ENCODE results near the gene MRPL44.

Gene MRPL44

DNA sequence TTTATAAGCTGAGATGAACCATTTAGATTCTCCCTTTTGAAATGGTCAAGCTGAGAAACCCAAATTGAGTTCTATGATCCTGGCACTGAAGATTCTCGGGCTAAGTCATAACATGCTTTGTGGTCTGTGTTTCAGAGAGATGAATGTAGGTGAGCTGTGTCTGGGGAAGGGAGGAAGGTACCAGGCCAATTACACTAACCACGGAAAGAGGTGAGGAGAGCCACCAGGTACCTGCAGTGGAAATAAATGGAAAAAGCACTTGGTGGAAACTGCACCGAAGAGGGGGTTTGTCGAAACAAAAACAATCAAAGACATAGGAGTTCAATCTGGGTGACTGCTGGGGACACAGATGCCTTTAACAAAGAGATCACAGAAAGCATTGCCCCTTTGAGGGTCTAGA, 963 bp upstream of the MRPL44 start:
- TF ChIP-seq, protein P1, sequence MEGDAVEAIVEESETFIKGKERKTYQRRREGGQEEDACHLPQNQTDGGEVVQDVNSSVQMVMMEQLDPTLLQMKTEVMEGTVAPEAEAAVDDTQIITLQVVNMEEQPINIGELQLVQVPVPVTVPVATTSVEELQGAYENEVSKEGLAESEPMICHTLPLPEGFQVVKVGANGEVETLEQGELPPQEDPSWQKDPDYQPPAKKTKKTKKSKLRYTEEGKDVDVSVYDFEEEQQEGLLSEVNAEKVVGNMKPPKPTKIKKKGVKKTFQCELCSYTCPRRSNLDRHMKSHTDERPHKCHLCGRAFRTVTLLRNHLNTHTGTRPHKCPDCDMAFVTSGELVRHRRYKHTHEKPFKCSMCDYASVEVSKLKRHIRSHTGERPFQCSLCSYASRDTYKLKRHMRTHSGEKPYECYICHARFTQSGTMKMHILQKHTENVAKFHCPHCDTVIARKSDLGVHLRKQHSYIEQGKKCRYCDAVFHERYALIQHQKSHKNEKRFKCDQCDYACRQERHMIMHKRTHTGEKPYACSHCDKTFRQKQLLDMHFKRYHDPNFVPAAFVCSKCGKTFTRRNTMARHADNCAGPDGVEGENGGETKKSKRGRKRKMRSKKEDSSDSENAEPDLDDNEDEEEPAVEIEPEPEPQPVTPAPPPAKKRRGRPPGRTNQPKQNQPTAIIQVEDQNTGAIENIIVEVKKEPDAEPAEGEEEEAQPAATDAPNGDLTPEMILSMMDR (IDR thresholded peaks at IDR 0.05; ENCODE audit: low read depth, low read length): no peak
- no peak overlapping the region for H3K4me3 ChIP-seq (ENCODE audit: low read depth, low read length)

DNA sequence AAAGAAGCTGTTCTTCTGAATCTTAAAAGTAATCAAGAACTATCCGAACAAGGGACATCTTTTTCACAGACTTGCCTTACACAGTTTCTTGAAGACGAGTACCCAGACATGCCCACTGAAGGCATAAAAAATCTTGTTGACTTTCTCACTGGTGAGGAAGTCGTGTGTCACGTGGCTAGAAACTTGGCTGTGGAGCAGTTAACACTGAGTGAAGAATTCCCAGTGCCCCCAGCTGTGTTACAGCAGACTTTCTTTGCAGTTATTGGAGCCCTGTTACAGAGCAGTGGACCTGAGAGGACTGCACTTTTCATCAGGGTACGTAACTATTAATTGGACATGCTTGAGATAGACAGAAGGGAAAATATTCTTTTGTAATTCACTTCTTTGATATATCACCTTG, 2.4 kb downstream of the MRPL44 start:
- H3K4me3 ChIP-seq (ENCODE audit: low read depth, low read length): no peak overlapping the region
- TF ChIP-seq, protein P1 (IDR thresholded peaks at IDR 0.05; ENCODE audit: low read depth, low read length): no peak

DNA sequence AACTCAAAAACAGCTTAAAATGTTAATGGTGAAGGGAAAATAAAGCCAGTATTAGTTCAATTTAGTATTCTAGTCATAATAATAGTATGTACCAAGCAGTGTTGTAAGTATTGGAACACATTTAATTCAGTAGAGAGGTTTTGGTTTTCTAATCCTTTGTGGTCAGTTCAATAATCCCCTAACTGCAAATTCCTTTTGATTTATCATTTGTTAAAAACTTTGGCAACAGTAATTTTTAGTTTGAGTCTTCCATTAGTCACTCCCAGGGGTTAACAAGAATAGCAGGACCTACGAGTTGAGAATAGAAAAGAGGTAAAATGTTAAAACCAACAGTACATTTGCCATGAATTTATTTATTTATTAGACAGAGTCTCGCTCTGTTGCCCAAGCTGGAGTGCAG, 10.7 kb downstream of the MRPL44 start:
- TF ChIP-seq, protein P1 (IDR thresholded peaks at IDR 0.05; ENCODE audit: low read depth, low read length): no peak
- no peak overlapping the region for H3K4me3 ChIP-seq (ENCODE audit: low read depth, low read length)

DNA sequence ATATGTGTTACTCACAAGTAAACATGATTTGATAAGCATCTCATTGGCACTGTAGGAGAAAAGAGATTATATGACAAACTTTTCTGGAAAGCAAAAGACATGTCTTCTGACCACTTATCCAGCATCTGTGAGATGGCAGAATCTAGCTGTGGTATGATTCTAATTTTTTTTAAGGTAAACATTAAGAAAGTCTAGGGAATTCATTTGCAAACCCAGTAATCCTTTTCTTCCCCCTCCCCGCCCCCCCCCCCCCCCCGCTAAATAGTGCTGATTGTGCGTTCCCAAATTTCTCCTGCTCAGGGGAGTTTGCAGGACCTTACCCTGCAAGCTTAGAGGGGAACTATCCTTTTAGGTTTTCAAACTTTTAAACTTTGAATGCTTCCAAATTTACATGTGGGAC, 12.1 kb downstream of the MRPL44 start:
- H3K4me3 ChIP-seq (ENCODE audit: low read depth, low read length): no peak overlapping the region

DNA sequence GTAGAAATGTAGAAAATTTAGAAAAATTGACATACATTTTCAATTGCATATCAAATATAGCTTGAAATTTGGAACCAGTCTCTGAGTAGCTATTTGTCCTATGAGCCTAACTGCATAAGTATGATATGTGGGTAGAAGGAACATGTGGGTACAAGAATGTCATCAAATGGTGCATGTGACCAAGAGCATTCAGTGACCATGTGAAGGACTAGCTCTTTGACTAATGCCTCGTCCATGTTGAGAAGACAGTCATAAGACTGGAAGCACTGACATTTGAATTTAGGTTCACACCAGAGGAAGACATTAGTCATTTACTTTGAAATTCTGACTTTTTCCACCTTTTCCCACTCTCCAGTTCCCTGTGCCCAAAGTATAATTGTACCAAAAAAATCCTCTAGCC, 12.6 kb downstream of the MRPL44 start:
- TF ChIP-seq, protein P1 (IDR thresholded peaks at IDR 0.05; ENCODE audit: low read depth, low read length): no peak
- no peak overlapping the region for H3K4me3 ChIP-seq (ENCODE audit: low read depth, low read length)

More for the DNA sequence above, 12.1 kb downstream of the MRPL44 start:
- TF ChIP-seq, protein P1 (IDR thresholded peaks at IDR 0.05; ENCODE audit: low read depth, low read length): no peak

DNA sequence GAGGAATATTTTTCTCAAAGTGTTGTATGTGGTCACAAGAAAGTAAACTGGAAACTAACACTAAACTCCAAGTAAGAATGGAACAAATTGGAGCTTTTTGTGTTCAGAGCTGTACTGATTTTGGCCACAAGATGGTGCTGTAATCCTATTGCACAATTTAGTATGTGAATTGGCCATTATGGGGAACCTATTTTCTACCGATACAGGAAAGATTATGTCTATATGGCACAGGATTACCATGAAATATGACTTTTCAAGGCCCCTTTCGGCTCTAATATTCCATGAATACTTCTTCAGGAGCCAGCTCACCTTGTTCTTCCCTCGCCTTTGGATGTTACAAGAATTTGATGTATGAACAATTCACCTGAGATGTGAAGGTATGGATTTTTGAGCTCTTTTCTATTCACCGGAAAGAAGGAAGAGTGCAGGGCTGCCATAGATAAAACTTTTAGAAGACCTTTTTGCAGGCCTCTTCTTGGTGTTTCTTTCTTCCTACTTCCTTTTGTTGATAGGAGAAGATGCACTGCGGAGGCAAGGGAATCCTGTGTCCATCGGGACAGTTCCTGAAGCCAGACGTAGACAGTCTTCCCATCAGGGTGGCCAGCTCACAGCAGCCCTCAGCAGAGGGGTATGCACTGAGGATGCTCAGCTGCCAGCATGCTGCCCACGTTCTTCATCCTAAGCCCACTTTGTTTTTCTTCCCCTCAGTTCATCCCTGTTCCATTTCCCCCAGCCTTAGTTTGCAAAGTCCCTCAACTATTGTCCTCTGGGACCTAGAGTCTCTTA, 13.3 kb downstream of the MRPL44 start:
- TF ChIP-seq, protein P1 (IDR thresholded peaks at IDR 0.05; ENCODE audit: low read depth, low read length): peak; percentile 60; the same call in 1 of the 2 replicates
- H3K4me3 ChIP-seq (ENCODE audit: low read depth, low read length): no peak overlapping the region

DNA sequence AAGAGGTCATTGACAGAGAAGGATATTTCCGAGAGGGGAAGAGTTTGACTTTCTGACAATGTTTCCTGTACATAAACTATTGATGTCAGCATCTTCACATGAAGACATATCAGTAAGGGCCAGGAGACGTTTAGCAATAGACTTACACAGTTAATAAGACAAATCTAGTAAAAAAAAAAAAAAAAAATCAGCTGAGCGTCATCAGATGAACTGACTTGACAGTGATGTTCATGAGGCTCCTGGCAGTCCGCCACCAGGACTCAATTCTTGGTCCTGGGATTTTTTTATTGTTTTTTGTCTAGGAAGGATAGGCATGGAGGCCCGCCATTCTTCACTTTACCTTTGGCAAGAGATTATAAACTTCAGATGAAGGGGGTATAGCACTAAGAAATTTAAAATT, 14.5 kb downstream of the MRPL44 start:
- TF ChIP-seq, protein P1 (IDR thresholded peaks at IDR 0.05; ENCODE audit: low read depth, low read length): no peak
- H3K4me3 ChIP-seq (ENCODE audit: low read depth, low read length): no peak overlapping the region

Data from WI38 (cell line).